Spleen (tissue), 11 donors: Measurements from ENCODE around the gene PXMP4. TPM values are rescaled to one million over a fixed set of nuclear protein-coding genes. Genes with fewer than 3 reads are reported as not detected.
A peak's percentile ranks its signal among the peaks of the same experiment; 100 is the strongest.

Source experiments
- DNase-seq: peaks from one replicate; pipeline ENCODE4 v3.0.0-alpha.2; 2020
- H3K27ac ChIP-seq, 8 donors: fragments of 200-600 bp; sonication (generic) in 7 of 8; 1 replicate in 4 of 8; 2 replicates in 4 of 8; pipeline versions ENCODE4 v1.5.0 to v1.8.0; 2016 to 2021; ENCODE audit warnings: inconsistent platforms in 4 of 8, mild to moderate bottlenecking in 4 of 8, moderate library complexity in 1 of 8
- H3K27me3 ChIP-seq, 7 donors: fragments of 200-600 bp; sonication (generic) in 6 of 7; replicated peaks in 1 of 7; 1 replicate in 4 of 7; 2 replicates in 3 of 7; pipeline versions ENCODE4 v1.5.0 to v1.8.0; 2016 to 2021; ENCODE audit warnings: inconsistent platforms in 3 of 7, mild to moderate bottlenecking in 1 of 7
- H3K36me3 ChIP-seq, 6 donors: fragments of 200-600 bp; sonication (generic) in 5 of 6; 1 replicate in 4 of 6; 2 replicates in 2 of 6; pipeline versions ENCODE4 v1.5.0 to v1.8.0; 2016 to 2021; ENCODE audit warnings: inconsistent platforms in 2 of 6
- H3K4me1 ChIP-seq, 6 donors: fragments of 200-600 bp; sonication (generic) in 5 of 6; 1 replicate in 3 of 6; 2 replicates in 3 of 6; pipeline versions ENCODE4 v1.5.0 to v1.8.0; 2016 to 2021; ENCODE audit warnings: inconsistent platforms in 3 of 6
- H3K4me3 ChIP-seq, 8 donors: fragments of 200-600 bp; sonication (generic) in 7 of 8; 1 replicate in 4 of 8; 2 replicates in 4 of 8; pipeline versions ENCODE4 v1.5.0 to v1.8.0; 2016 to 2021; ENCODE audit warnings: inconsistent platforms in 4 of 8, mild to moderate bottlenecking in 4 of 8, moderate library complexity in 2 of 8
- H3K9me3 ChIP-seq, 8 donors: fragments of 200-600 bp; sonication (generic) in 7 of 8; 1 replicate in 4 of 8; 2 replicates in 4 of 8; pipeline versions ENCODE4 v1.5.0 to v1.8.0; 2016 to 2021; ENCODE audit warnings: inconsistent platforms in 4 of 8
- CTCF ChIP-seq, 11 experiments: fragments of 200-600 bp in 7 of 11; fragments of 450-650 bp in 4 of 11; sonication (generic) in 4 of 11; IDR thresholded peaks in 8 of 11; conservative IDR thresholded peaks in 3 of 11; 1 replicate in 7 of 11; 2 replicates in 4 of 11; pipeline versions ENCODE4 v1.4.0 to v1.8.0; 2016 to 2021; ENCODE audit warnings: antibody characterized with exemption in 11 of 11, inconsistent platforms in 4 of 11, mild to moderate bottlenecking in 1 of 11
- POLR2A ChIP-seq, 3 donors: fragments of 450-650 bp; IDR thresholded peaks; one replicate each; pipeline ENCODE4 v1.5.1; 2017; ENCODE audit warnings: antibody characterized with exemption in 3 of 3, mild to moderate bottlenecking in 1 of 3
- POLR2AphosphoS5 ChIP-seq, 3 donors: sonication (generic); formaldehyde crosslinking; IDR thresholded peaks; one replicate each; pipeline ENCODE4 v1.5.1; 2017; ENCODE audit warnings: antibody characterized with exemption in 3 of 3
- WGBS, 5 donors: extraction: QIAGEN DNeasy Blood & Tissue Kit in 3 of 5; methylation state at CpG; one replicate each; pipeline versions ENCODE4 v1.1.5 to v1.1.7; 2013 to 2018; 5-methylcytosine and 5-hydroxymethylcytosine counted together
- intact Hi-C: fragments of 100-400 bp; cut with DNase I; formaldehyde crosslinking; loops from one replicate; pipeline ENCODE4 v1.15.0; 2023; ENCODE audit warnings: low total_unique reads
- polyA plus RNA-seq, 3 donors: library from polyadenylated mRNA; stranded (reverse); fragments of 200-250 nt; gene quantifications; one replicate each; pipeline ENCODE4 v1.2.1, GENCODE V29; 2013
- total RNA-seq, 7 donors: library from RNA; depleted of rRNA in 3 of 7; stranded (reverse); fragments of >200 nt in 3 of 7; fragmentation: NEBNext Ultra II Directional in 4 of 7; extraction: Animal tissue kit (Norgen Biotek cat#: 25700) in 4 of 7; gene quantifications; one replicate each; pipeline versions ENCODE4 v1.1.0 to v1.2.1, GENCODE V29; 2016 to 2021
- donor health status: healthy with polysubstance abuse.
- donor health status: DM: no; HTN: no; CAD: no; lungs with moderate emphysema.
- donor health status: DM: no; HTN: no; CAD: no.
- donor health status: Bipolar disorder and iron deficiency.
- donor health status: healthy.
- donor health status: DM: no; HTN: no; CAD: no.
- donor health status: DM: yes; HTN: yes; CAD: no.

Gene PXMP4
- total and polyA plus RNA-seq, 10 donors, result 2.1 to 14.4 (median 6.9) TPM

GRCh38 chr20:33674294-33675135 lies 45.6 kb downstream of the PXMP4 start, which contains the start of gene NECAB3:
NECAB3 (minus strand) TSS chr20:33674428; CDS start chr20:33674352, 76 bp downstream.
- H3K4me1 ChIP-seq, result peaks cover 10 to 54% (median 46%) of the 10 kb centered on the region in 6 donors
- H3K36me3 ChIP-seq, result peaks cover 0 to 30% (median 0%) of the 10 kb centered on the region in 6 donors
- TF ChIP-seq POLR2AphosphoS5 (IDR thresholded peaks at IDR 0.05) (peak; percentile 58 to 81 (median 80)), CTCF (IDR thresholded peaks at IDR 0.05 in 8 of 11, conservative IDR thresholded peaks at IDR 0.05 in 3 of 11) (no peak), POLR2A (IDR thresholded peaks at IDR 0.05) (peak in 1 of 3 donors; percentile 8)
- intact Hi-C loops, result no loop called here
- H3K27ac ChIP-seq, result peak within 1 kb of the TSS; percentile 66 to 89 (median 84)
- no peaks in the 10 kb centered on the region for H3K9me3 ChIP-seq
- no peaks in the 10 kb centered on the region for H3K27me3 ChIP-seq
- peak within 1 kb of the TSS; percentile 48 to 83 (median 58) for H3K4me3 ChIP-seq
- 6 to 11% (median 7%) methylated on average over 24 to 73 of the region's 73 CpGs for WGBS, 5 donors
- DNase-seq, result peak; percentile 94

- no peak for TF ChIP-seq POLR2AphosphoS5 (IDR thresholded peaks at IDR 0.05)
- TF ChIP-seq CTCF (IDR thresholded peaks at IDR 0.05 in 8 of 11, conservative IDR thresholded peaks at IDR 0.05 in 3 of 11), result no peak
- TF ChIP-seq POLR2A (IDR thresholded peaks at IDR 0.05), result no peak
- 20 to 34% (median 31%) methylated on average over 22 to 29 of the region's 29 CpGs for WGBS, 5 donors
- H3K36me3 ChIP-seq, result peaks cover 0 to 39% (median 0%) of the 10 kb centered on the region in 6 donors
- intact Hi-C loops, result no loop called here
- H3K27ac ChIP-seq, result peak overlapping the region; percentile 57 to 89 (median 84)
- no peak for DNase-seq
- no peaks in the 10 kb centered on the region for H3K27me3 ChIP-seq
- H3K4me3 ChIP-seq, result peak overlapping the region; percentile 48 to 83 (median 58)
- no peaks in the 10 kb centered on the region for H3K9me3 ChIP-seq
- H3K4me1 ChIP-seq, result peaks cover 10 to 53% (median 40%) of the 10 kb centered on the region in 6 donors
Observed at GRCh38 chr20:33673410-33674293, 46.5 kb downstream of the PXMP4 start.

GRCh38 chr20:33673114-33673409 lies 47.0 kb downstream of the PXMP4 start:
- H3K27ac ChIP-seq, result no peak overlapping the region
- no peaks in the 10 kb centered on the region for H3K27me3 ChIP-seq
- 94 to 100% (median 96%) methylated on average over 2 to 4 of the region's 4 CpGs for WGBS, 5 donors

More at GRCh38 chr20:33673114-33673409, 47.0 kb downstream of the PXMP4 start:
- peak overlapping the region in 4 of 8 donors; percentile 59 to 83 (median 64) for H3K4me3 ChIP-seq
- peaks cover 13 to 59% (median 45%) of the 10 kb centered on the region in 6 donors for H3K4me1 ChIP-seq
- no peak for TF ChIP-seq CTCF (IDR thresholded peaks at IDR 0.05 in 8 of 11, conservative IDR thresholded peaks at IDR 0.05 in 3 of 11)
- no peaks in the 10 kb centered on the region for H3K9me3 ChIP-seq
- DNase-seq, result no peak
- intact Hi-C loops, result no loop called here
- peaks cover 0 to 42% (median 0%) of the 10 kb centered on the region in 6 donors for H3K36me3 ChIP-seq
